IMR-90 (cell line): ENCODE data around the gene RNF32. TPM values are rescaled to one million over a fixed set of nuclear protein-coding genes. Genes with fewer than 3 reads are reported as not detected.

ENCODE experiments used
- ATAC-seq: fragments of 200-7000 bp; cut with Tn5 transposase; 2 replicates; pipeline ENCODE4 v1.9.1; 2020; ENCODE audit warnings: low read depth, mild to moderate bottlenecking, moderate library complexity
- BruUV-seq: library from RNA; stranded (reverse); fragments of 400-500 nt; replicated peaks from 2 replicates; lab custom pipeline; 2021; lab: Mats Ljungman, UMichigan
- CTCF ChIA-PET: fragments of 300-600 bp; formaldehyde crosslinking; extraction: SDS; loops from one replicate; lab custom pipeline; 2021; ENCODE audit warnings: antibody characterized with exemption; lab: Yijun Ruan, JAX
- POLR2A ChIA-PET: fragments of 300-600 bp; sonication (Branson Sonifier 250); formaldehyde crosslinking; loops from one replicate; lab custom pipeline; 2022; ENCODE audit warnings: antibody characterized with exemption; ENCODE audit not compliant: unreplicated experiment; lab: Charles Lee
- DNase-seq: peaks from one replicate; pipeline ENCODE4 v3.0.0; 2013
- H2AFZ ChIP-seq: replicated peaks from 2 replicates; pipeline ENCODE3; 2013; ENCODE audit warnings: low read length, mild to moderate bottlenecking; ENCODE audit not compliant: poor library complexity
- H2AK5ac ChIP-seq: 2 replicates; pipeline ENCODE4 v1.6.1; 2013; ENCODE audit warnings: low read depth, low read length, inconsistent platforms
- H2AK9ac ChIP-seq: replicated peaks from 2 replicates; pipeline ENCODE3; 2013; ENCODE audit warnings: mild to moderate bottlenecking, low read depth, low read length, moderate library complexity; ENCODE audit not compliant: poor library complexity
- H2BK120ac ChIP-seq: 2 replicates; pipeline ENCODE4 v1.6.1; 2013; ENCODE audit warnings: low read depth, low read length, inconsistent platforms
- H2BK15ac ChIP-seq: 3 replicates; pipeline ENCODE4 v1.6.1; 2013; ENCODE audit warnings: low read depth, low read length, inconsistent platforms
- H2BK20ac ChIP-seq: 2 replicates; pipeline ENCODE4 v1.6.1; 2013; ENCODE audit warnings: low read depth, mild to moderate bottlenecking, inconsistent platforms, low read length, moderate library complexity
- H2BK5ac ChIP-seq: 2 replicates; pipeline ENCODE4 v1.6.1; 2013; ENCODE audit warnings: mild to moderate bottlenecking, low read depth, low read length, inconsistent platforms; ENCODE audit not compliant: poor library complexity, severe bottlenecking
- H3K14ac ChIP-seq: replicated peaks from 2 replicates; pipeline ENCODE4 v1.6.1; 2013; ENCODE audit warnings: low read depth, low read length, inconsistent platforms
- H3K18ac ChIP-seq: 2 replicates; pipeline ENCODE4 v1.6.1; 2013; ENCODE audit warnings: low read depth, low read length, control low read depth
- H3K23ac ChIP-seq: 2 replicates; pipeline ENCODE4 v1.6.1; 2013; ENCODE audit warnings: low read depth, low read length, inconsistent platforms
- H3K27ac ChIP-seq: 2 replicates; pipeline ENCODE4 v1.5.1; 2013; ENCODE audit warnings: mild to moderate bottlenecking, control low read depth, low read length; ENCODE audit not compliant: insufficient read depth
- H3K27me3 ChIP-seq: 2 replicates; pipeline ENCODE4 v1.6.1; 2013; ENCODE audit warnings: low read length; ENCODE audit not compliant: control insufficient read depth, insufficient read depth
- H3K36me3 ChIP-seq: 2 replicates; pipeline ENCODE4 v1.6.1; 2013; ENCODE audit warnings: low read length, mixed read lengths; ENCODE audit not compliant: control insufficient read depth, insufficient read depth
- H3K4ac ChIP-seq: 2 replicates; pipeline ENCODE4 v1.6.1; 2013; ENCODE audit warnings: low read depth, low read length, inconsistent platforms
- H3K4me1 ChIP-seq: 2 replicates; pipeline ENCODE4 v1.6.1; 2013; ENCODE audit warnings: low read length, mixed read lengths; ENCODE audit not compliant: control insufficient read depth, insufficient read depth
- H3K4me2 ChIP-seq: 2 replicates; pipeline ENCODE4 v1.6.1; 2013; ENCODE audit warnings: low read depth, mild to moderate bottlenecking, control low read depth, low read length, moderate library complexity
- H3K4me3 ChIP-seq: 2 replicates; pipeline ENCODE4 v1.5.1; 2013; ENCODE audit warnings: low read depth, mild to moderate bottlenecking, control low read depth, low read length, moderate library complexity; ENCODE audit not compliant: insufficient read depth
- H3K56ac ChIP-seq: 2 replicates; pipeline ENCODE4 v1.6.1; 2013; ENCODE audit warnings: low read length, inconsistent platforms; ENCODE audit not compliant: insufficient read depth; ENCODE audit errors: extremely low read depth
- H3K79me1 ChIP-seq, 2 experiments: 2 replicates each; pipeline ENCODE4 v1.6.1; 2013; ENCODE audit warnings: low read length in 2 of 2, inconsistent platforms in 1 of 2, low read depth in 1 of 2
- H3K9ac ChIP-seq: 2 replicates; pipeline ENCODE4 v1.6.1; 2013; ENCODE audit warnings: low read depth, low read length, control low read depth
- H3K9me1 ChIP-seq: 2 replicates; pipeline ENCODE4 v1.6.1; 2013; ENCODE audit warnings: low read length, inconsistent platforms; ENCODE audit not compliant: insufficient read depth
- H3K9me3 ChIP-seq: 2 replicates; pipeline ENCODE4 v1.6.1; 2013; ENCODE audit warnings: low read length; ENCODE audit not compliant: control insufficient read depth, insufficient read depth
- H4K20me1 ChIP-seq: 2 replicates; pipeline ENCODE4 v1.6.1; 2013; ENCODE audit warnings: low read length, inconsistent platforms; ENCODE audit not compliant: insufficient read depth
- H4K5ac ChIP-seq: 2 replicates; pipeline ENCODE4 v1.6.1; 2013; ENCODE audit warnings: mild to moderate bottlenecking, low read depth, low read length, control low read depth
- H4K8ac ChIP-seq, 2 experiments: 2 replicates each; pipeline ENCODE4 v1.6.1; 2013; ENCODE audit warnings: low read depth in 2 of 2, low read length in 2 of 2, control low read depth in 1 of 2, inconsistent platforms in 1 of 2
- H4K91ac ChIP-seq: 2 replicates; pipeline ENCODE4 v1.6.1; 2013; ENCODE audit warnings: low read depth, low read length, inconsistent platforms; ENCODE audit not compliant: insufficient read depth
- BHLHE40 ChIP-seq: fragments of 150-350 bp; IDR thresholded peaks from 2 replicates; pipeline ENCODE4 v1.6.1; 2016; ENCODE audit warnings: mild to moderate bottlenecking, low read depth, low read length
- CEBPB ChIP-seq: IDR thresholded peaks from 2 replicates; pipeline ENCODE4 v1.6.1; 2012; ENCODE audit warnings: low read depth, low read length, improper control_type of control experiment
- CHD1 ChIP-seq: IDR thresholded peaks from 2 replicates; pipeline ENCODE4 v1.6.1; 2012; ENCODE audit warnings: low read depth, low read length, improper control_type of control experiment
- ELK1 ChIP-seq: fragments of 150-350 bp; IDR thresholded peaks from 2 replicates; pipeline ENCODE4 v1.6.1; 2016; ENCODE audit warnings: low read depth, mild to moderate bottlenecking, low read length, moderate library complexity, borderline replicate concordance
- FOS ChIP-seq: fragments of 150-350 bp; IDR thresholded peaks from 2 replicates; pipeline ENCODE4 v1.6.1; 2016; ENCODE audit warnings: low read depth, low read length
- MAFK ChIP-seq: IDR thresholded peaks from 2 replicates; pipeline ENCODE4 v1.6.1; 2012; ENCODE audit warnings: low read depth, low read length, improper control_type of control experiment
- MAZ ChIP-seq: IDR thresholded peaks from 2 replicates; pipeline ENCODE4 v1.6.1; 2012; ENCODE audit warnings: low read depth, mild to moderate bottlenecking, low read length, improper control_type of control experiment, moderate library complexity, borderline replicate concordance
- NFE2L2 ChIP-seq: fragments of 150-350 bp; IDR thresholded peaks from 2 replicates; pipeline ENCODE4 v1.6.1; 2016; ENCODE audit warnings: low read depth, mild to moderate bottlenecking, low read length
- POLR2A ChIP-seq: IDR thresholded peaks from 2 replicates; pipeline ENCODE4 v1.6.1; 2012; ENCODE audit warnings: mild to moderate bottlenecking, low read depth, low read length
- RAD21 ChIP-seq: IDR thresholded peaks from 2 replicates; pipeline ENCODE4 v1.6.1; 2012; ENCODE audit warnings: low read length, improper control_type of control experiment
- RCOR1 ChIP-seq: IDR thresholded peaks from 2 replicates; pipeline ENCODE4 v1.6.1; 2012; ENCODE audit warnings: mild to moderate bottlenecking, low read length, improper control_type of control experiment; ENCODE audit not compliant: insufficient replicate concordance
- RFX5 ChIP-seq: IDR thresholded peaks from 2 replicates; pipeline ENCODE4 v1.8.0; 2012; ENCODE audit warnings: low read depth, mild to moderate bottlenecking, low read length, moderate library complexity
- SMC3 ChIP-seq: fragments of 150-350 bp; IDR thresholded peaks from 2 replicates; pipeline ENCODE4 v1.6.1; 2016; ENCODE audit warnings: low read depth, mild to moderate bottlenecking, antibody characterized with exemption, low read length, moderate library complexity
- USF2 ChIP-seq: fragments of 150-350 bp; IDR thresholded peaks from 2 replicates; pipeline ENCODE4 v1.6.1; 2017; ENCODE audit warnings: mild to moderate bottlenecking, antibody characterized with exemption, low read length, low read depth
- WGBS, 2 experiments: methylation state at CpG; one replicate each; pipeline versions ENCODE4 v1.1.5 to v1.1.7; 2013; ENCODE audit warnings: missing lambda C conversion rate in 2 of 2; ENCODE audit not compliant: insufficient read length in 1 of 2; ENCODE audit errors: extremely low coverage in 2 of 2; 5-methylcytosine and 5-hydroxymethylcytosine counted together
- dilution Hi-C: fragments of 300-500 bp; cut with HindIII; formaldehyde crosslinking; loops from one replicate; pipeline ENCODE4 v1.14.3; 2018; ENCODE audit warnings: low sequenced_read_pairs; ENCODE audit not compliant: unreplicated experiment
- in situ Hi-C: fragments of 300-500 bp; cut with MboI; formaldehyde crosslinking; loops from 3 replicates; pipeline ENCODE4 v1.14.3; 2019; ENCODE audit warnings: low sequenced_read_pairs, inconsistent platforms, mixed read lengths
- intact Hi-C: fragments of 100-400 bp; cut with micrococcal nuclease; formaldehyde crosslinking; loops from 2 replicates; pipeline ENCODE4 v1.10.0; 2022
- polyA plus RNA-seq, 3 experiments: library from polyadenylated mRNA; depleted of rRNA; stranded (reverse); fragments of >200 nt; gene quantifications; 2 replicates each; pipeline ENCODE4 v1.2.3, GENCODE V29; 2012; ENCODE audit warnings: low replicate concordance in 1 of 3
- total RNA-seq: library from RNA; depleted of rRNA; stranded (reverse); fragments of >200 nt; gene quantifications from 2 replicates; pipeline ENCODE4 v1.2.3, GENCODE V29; 2012
- TF ChIP-seq, protein P1 (sequence below): conservative IDR thresholded peaks from 2 replicates; pipeline ENCODE4 v1.5.1; 2012; ENCODE audit warnings: mild to moderate bottlenecking, low read depth, low read length, improper control_type of control experiment

RNF32 gene
- total and polyA plus RNA-seq, 2 of the 4 experiments (the other 2 are of a cell fraction): 0.36 to 0.63 TPM

- Histone ChIP-seq H3K18ac (no peak overlapping the region), H2BK5ac (no peak overlapping the region), H3K27ac (no peak overlapping the region), H3K4me3 (no peak overlapping the region), H3K9ac (no peak overlapping the region), H3K4me2 (no peak overlapping the region), H2AK9ac (no peak overlapping the region), H3K36me3 (no peaks in the 10 kb centered on the region), H3K14ac (no peak overlapping the region), H2BK20ac (no peak overlapping the region), H4K5ac (no peak overlapping the region), H3K23ac (no peak overlapping the region), H3K27me3 (no peaks in the 10 kb centered on the region), H4K8ac (no peak overlapping the region), H4K20me1 (no peaks in the 10 kb centered on the region), H3K79me1 (no peaks in the 10 kb centered on the region), H3K9me1 (no peaks in the 10 kb centered on the region), H2AK5ac (no peak overlapping the region), H2BK15ac (no peak overlapping the region), H3K56ac (no peak overlapping the region), H3K4me1 (no peaks in the 10 kb centered on the region), H2BK120ac (no peak overlapping the region), H3K4ac (no peak overlapping the region), H4K91ac (no peak overlapping the region), H3K9me3 (0 out of 2 replicates have a peak, but pooled peaks cover 2% of the 10 kb centered on the region), H2AFZ (no peak overlapping the region)
- ATAC-seq: no peak
- BruUV-seq: no TSS peak
- ChIA-PET CTCF (interaction anchor here (0.6 kb wide), 1 partner anchor 153 kb away, joined by 3 read pairs; no protein-coding TSS in a partner anchor), POLR2A (no interaction called here)
- no peak for TF ChIP-seq RAD21
- TF ChIP-seq CEBPB: no peak
- TF ChIP-seq FOS: no peak
- no peak for TF ChIP-seq NFE2L2
- TF ChIP-seq MAZ: no peak
- no peak for TF ChIP-seq SMC3
- TF ChIP-seq RCOR1: no peak
- TF ChIP-seq BHLHE40: no peak
- TF ChIP-seq ELK1: no peak
- TF ChIP-seq CHD1: no peak
- TF ChIP-seq, protein P1, sequence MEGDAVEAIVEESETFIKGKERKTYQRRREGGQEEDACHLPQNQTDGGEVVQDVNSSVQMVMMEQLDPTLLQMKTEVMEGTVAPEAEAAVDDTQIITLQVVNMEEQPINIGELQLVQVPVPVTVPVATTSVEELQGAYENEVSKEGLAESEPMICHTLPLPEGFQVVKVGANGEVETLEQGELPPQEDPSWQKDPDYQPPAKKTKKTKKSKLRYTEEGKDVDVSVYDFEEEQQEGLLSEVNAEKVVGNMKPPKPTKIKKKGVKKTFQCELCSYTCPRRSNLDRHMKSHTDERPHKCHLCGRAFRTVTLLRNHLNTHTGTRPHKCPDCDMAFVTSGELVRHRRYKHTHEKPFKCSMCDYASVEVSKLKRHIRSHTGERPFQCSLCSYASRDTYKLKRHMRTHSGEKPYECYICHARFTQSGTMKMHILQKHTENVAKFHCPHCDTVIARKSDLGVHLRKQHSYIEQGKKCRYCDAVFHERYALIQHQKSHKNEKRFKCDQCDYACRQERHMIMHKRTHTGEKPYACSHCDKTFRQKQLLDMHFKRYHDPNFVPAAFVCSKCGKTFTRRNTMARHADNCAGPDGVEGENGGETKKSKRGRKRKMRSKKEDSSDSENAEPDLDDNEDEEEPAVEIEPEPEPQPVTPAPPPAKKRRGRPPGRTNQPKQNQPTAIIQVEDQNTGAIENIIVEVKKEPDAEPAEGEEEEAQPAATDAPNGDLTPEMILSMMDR: no peak
- TF ChIP-seq RFX5: no peak
- TF ChIP-seq POLR2A: no peak
- TF ChIP-seq MAFK: no peak
- TF ChIP-seq USF2: no peak
- DNase-seq: no peak
- intact Hi-C loops: no loop called here
- in situ Hi-C loops: loop anchor here (25.0 kb wide), 2 partner anchors 512 to 813 kb away; partner anchors contain the start of genes SHH and UBE3C
- dilution Hi-C loops: no loop called here
- WGBS, 2 experiments: no CpG with 5 or more reads among the region's 2 CpGs
Observed at GRCh38 chr7:156625580-156625979, 15.0 kb upstream of the RNF32 start.
